Neural progenitor cell (in vitro differentiated cells): Measurements from ENCODE around the gene MYO3A. TPM values are rescaled to one million over a fixed set of nuclear protein-coding genes. Genes with fewer than 3 reads are reported as not detected.

Source experiments
- DNase-seq: peaks from one replicate; pipeline ENCODE4 v3.0.0-alpha.2; 2016; ENCODE audit warnings: low spot score
- H2AFZ ChIP-seq: fragments of 200-600 bp; sonication (generic); replicated peaks from 2 replicates; pipeline ENCODE4 v1.6.1; 2016; ENCODE audit warnings: antibody characterized with exemption
- H3F3A ChIP-seq: fragments of 200-600 bp; sonication (generic); 2 replicates; pipeline ENCODE4 v1.6.1; 2016; ENCODE audit warnings: antibody characterized with exemption, low read depth
- H3K27ac ChIP-seq: fragments of 200-600 bp; sonication (generic); 2 replicates; pipeline ENCODE4 v1.5.1; 2016; ENCODE audit warnings: mild to moderate bottlenecking
- H3K27me3 ChIP-seq: fragments of 200-600 bp; sonication (generic); 2 replicates; pipeline ENCODE4 v1.6.1; 2016; ENCODE audit warnings: mild to moderate bottlenecking, moderate library complexity
- H3K36me3 ChIP-seq: fragments of 200-600 bp; sonication (generic); 2 replicates; pipeline ENCODE4 v1.5.1; 2016
- H3K4me1 ChIP-seq: fragments of 200-600 bp; sonication (generic); 2 replicates; pipeline ENCODE4 v1.6.1; 2016; ENCODE audit warnings: mixed run types
- H3K4me2 ChIP-seq: fragments of 200-600 bp; sonication (generic); 2 replicates; pipeline ENCODE4 v1.6.1; 2016
- H3K4me3 ChIP-seq: fragments of 200-600 bp; sonication (generic); 2 replicates; pipeline ENCODE4 v1.5.1; 2016
- H3K79me2 ChIP-seq: fragments of 200-600 bp; sonication (generic); 2 replicates; pipeline ENCODE4 v1.6.1; 2016; ENCODE audit warnings: low read depth
- H3K9ac ChIP-seq: fragments of 200-600 bp; sonication (generic); 2 replicates; pipeline ENCODE4 v1.6.1; 2016
- H3K9me3 ChIP-seq: fragments of 200-600 bp; sonication (generic); 2 replicates; pipeline ENCODE4 v1.5.1; 2016; ENCODE audit warnings: low read depth
- H4K20me1 ChIP-seq: fragments of 200-600 bp; sonication (generic); 2 replicates; pipeline ENCODE4 v1.6.1; 2016; ENCODE audit warnings: low read depth
- H3K27ac Mint-ChIP-seq: 3 replicates; pipeline ENCODE4 v1.8.0; 2021; ENCODE audit warnings: mixed read lengths
- H3K27me3 Mint-ChIP-seq: 2 replicates; pipeline ENCODE4 v1.8.0; 2022; ENCODE audit warnings: low read depth, mild to moderate bottlenecking, inconsistent platforms, moderate library complexity, mixed read lengths; ENCODE audit not compliant: insufficient read depth
- H3K36me3 Mint-ChIP-seq: 3 replicates; pipeline ENCODE4 v1.8.0; 2021; ENCODE audit warnings: mixed read lengths
- H3K4me1 Mint-ChIP-seq: 3 replicates; pipeline ENCODE4 v1.8.0; 2021; ENCODE audit warnings: mixed read lengths
- H3K4me3 Mint-ChIP-seq: 3 replicates; pipeline ENCODE4 v1.8.0; 2021; ENCODE audit warnings: mild to moderate bottlenecking, moderate library complexity, mixed read lengths
- H3K9me3 Mint-ChIP-seq: 3 replicates; pipeline ENCODE4 v1.8.0; 2020; ENCODE audit warnings: mixed read lengths
- EZH2 ChIP-seq: fragments of 200-600 bp; sonication (generic); IDR thresholded peaks from 2 replicates; pipeline ENCODE4 v1.6.1; 2017; ENCODE audit warnings: antibody characterized with exemption, mild to moderate bottlenecking, moderate library complexity
- EZH2phosphoT487 ChIP-seq: fragments of 200-600 bp; sonication (generic); IDR thresholded peaks from 2 replicates; pipeline ENCODE4 v1.6.1; 2017; ENCODE audit warnings: antibody characterized with exemption
- total RNA-seq: library from RNA; depleted of rRNA; stranded (reverse); fragments of >200 nt; gene quantifications from 2 replicates; pipeline ENCODE4 v1.2.3, GENCODE V29; 2015; ENCODE audit warnings: low replicate concordance
- TF ChIP-seq, protein P1 (sequence below): fragments of 200-600 bp; sonication (generic); IDR thresholded peaks from 2 replicates; pipeline ENCODE4 v1.5.1; 2017; ENCODE audit warnings: antibody characterized with exemption, mild to moderate bottlenecking

Gene MYO3A
- total RNA-seq, 1 donor from 2014 or later: 0.09 TPM

DNA sequence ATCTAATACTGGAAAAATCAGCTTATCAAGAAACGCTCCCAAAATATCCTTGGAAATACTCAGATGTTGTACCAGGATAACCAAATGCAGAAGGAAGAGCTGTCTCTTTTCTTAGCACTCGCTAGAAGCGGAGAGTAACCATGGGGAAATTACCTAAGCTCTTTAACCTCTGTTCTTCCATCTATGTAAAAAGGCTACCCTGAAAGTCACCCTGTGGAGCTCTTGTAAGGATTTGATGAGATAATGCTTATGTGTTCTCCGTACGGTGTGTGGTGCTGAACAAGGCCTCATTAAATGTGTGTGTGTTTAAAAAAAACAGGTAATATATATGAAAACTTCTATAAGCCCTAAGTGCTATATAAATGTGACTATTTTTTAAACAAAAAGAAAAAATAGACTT is 38.2 kb upstream of the MYO3A start:
- no peak for TF ChIP-seq EZH2
- TF ChIP-seq, protein P1, sequence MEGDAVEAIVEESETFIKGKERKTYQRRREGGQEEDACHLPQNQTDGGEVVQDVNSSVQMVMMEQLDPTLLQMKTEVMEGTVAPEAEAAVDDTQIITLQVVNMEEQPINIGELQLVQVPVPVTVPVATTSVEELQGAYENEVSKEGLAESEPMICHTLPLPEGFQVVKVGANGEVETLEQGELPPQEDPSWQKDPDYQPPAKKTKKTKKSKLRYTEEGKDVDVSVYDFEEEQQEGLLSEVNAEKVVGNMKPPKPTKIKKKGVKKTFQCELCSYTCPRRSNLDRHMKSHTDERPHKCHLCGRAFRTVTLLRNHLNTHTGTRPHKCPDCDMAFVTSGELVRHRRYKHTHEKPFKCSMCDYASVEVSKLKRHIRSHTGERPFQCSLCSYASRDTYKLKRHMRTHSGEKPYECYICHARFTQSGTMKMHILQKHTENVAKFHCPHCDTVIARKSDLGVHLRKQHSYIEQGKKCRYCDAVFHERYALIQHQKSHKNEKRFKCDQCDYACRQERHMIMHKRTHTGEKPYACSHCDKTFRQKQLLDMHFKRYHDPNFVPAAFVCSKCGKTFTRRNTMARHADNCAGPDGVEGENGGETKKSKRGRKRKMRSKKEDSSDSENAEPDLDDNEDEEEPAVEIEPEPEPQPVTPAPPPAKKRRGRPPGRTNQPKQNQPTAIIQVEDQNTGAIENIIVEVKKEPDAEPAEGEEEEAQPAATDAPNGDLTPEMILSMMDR: no peak
- no peak for TF ChIP-seq EZH2phosphoT487
- Mint-ChIP-seq H3K36me3 (no peaks in the 10 kb centered on the region), H3K27ac (no peak overlapping the region), H3K27me3 (peaks cover 8% of the 10 kb centered on the region), H3K9me3 (peaks cover 16% of the 10 kb centered on the region), H3K4me1 (peaks cover 21% of the 10 kb centered on the region), H3K4me3 (no peak overlapping the region)
- peaks cover 6% of the 10 kb centered on the region for H3F3A ChIP-seq
- peak; percentile 67 for DNase-seq
- H3K36me3 ChIP-seq: no peaks in the 10 kb centered on the region
- H3K4me1 ChIP-seq: peaks cover 33% of the 10 kb centered on the region
- peak overlapping the region; percentile 26 for H3K4me2 ChIP-seq
- H3K9ac ChIP-seq: no peak overlapping the region
- peaks cover 12% of the 10 kb centered on the region for H4K20me1 ChIP-seq
- no peaks in the 10 kb centered on the region for H3K79me2 ChIP-seq
- no peaks in the 10 kb centered on the region for H3K9me3 ChIP-seq
- H3K27ac ChIP-seq: no peak overlapping the region
- no peak overlapping the region for H2AFZ ChIP-seq
- H3K27me3 ChIP-seq: peaks cover 57% of the 10 kb centered on the region
- peak overlapping the region; percentile 0 for H3K4me3 ChIP-seq

DNA sequence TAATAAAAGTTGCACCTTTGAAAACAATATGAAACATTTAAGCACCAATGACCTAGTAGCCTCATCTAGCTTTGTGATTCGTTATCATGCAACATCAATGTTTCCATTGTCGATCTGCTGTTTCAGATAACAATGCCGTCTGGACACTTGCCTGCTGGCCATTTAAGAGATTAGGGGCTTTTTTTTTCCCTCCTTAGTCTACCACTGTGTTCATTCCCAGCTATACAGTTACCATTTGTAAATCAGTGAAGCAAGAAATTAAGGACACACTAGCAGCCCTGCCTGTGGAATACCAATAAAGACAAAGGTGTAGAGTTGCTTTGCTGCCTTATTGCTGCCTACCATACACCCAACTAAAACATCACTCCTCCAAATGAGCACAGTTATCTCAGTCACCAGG is 37.6 kb upstream of the MYO3A start:
- peaks cover 8% of the 10 kb centered on the region for H3K27me3 Mint-ChIP-seq
- Histone ChIP-seq H3K4me1 (peaks cover 33% of the 10 kb centered on the region), H3K79me2 (no peaks in the 10 kb centered on the region), H3F3A (peaks cover 6% of the 10 kb centered on the region), H3K4me3 (peak overlapping the region; percentile 0), H2AFZ (no peak overlapping the region), H4K20me1 (peaks cover 12% of the 10 kb centered on the region), H3K27me3 (peaks cover 59% of the 10 kb centered on the region), H3K27ac (no peak overlapping the region), H3K9me3 (no peaks in the 10 kb centered on the region), H3K9ac (no peak overlapping the region), H3K4me2 (peak overlapping the region; percentile 26), H3K36me3 (no peaks in the 10 kb centered on the region)
- peaks cover 15% of the 10 kb centered on the region for H3K9me3 Mint-ChIP-seq
- H3K27ac Mint-ChIP-seq: no peak overlapping the region
- H3K4me3 Mint-ChIP-seq: no peak overlapping the region
- peaks cover 21% of the 10 kb centered on the region for H3K4me1 Mint-ChIP-seq
- DNase-seq: peak; percentile 70
- H3K36me3 Mint-ChIP-seq: no peaks in the 10 kb centered on the region
- TF ChIP-seq EZH2 (no peak), EZH2phosphoT487 (peak; percentile 94)
- TF ChIP-seq, protein P1: no peak

DNA sequence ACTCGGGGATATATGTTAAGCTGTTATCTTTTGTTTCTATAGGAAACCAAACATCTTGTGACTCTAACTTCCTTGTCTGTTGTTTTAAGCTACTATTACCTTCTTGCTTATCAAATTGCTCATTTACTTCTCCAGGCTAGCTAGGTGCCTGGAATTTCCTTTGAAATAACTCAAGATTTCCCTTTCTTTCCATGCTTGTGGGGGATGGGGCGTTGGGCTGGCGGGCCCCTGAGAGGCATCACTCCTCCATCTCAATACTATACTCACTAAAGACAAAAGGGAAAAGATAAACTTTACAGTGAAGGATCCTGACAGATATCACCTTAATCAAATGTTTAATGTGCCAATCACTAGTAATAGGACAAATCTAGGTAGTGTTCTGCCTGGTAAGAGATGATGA is 34.7 kb upstream of the MYO3A start:
- H3K4me1 ChIP-seq: peaks cover 33% of the 10 kb centered on the region
- TF ChIP-seq, protein P1: no peak
- TF ChIP-seq EZH2phosphoT487: no peak
- no peaks in the 10 kb centered on the region for H3K36me3 Mint-ChIP-seq
- no peaks in the 10 kb centered on the region for H3K36me3 ChIP-seq
- no peak overlapping the region for H3K4me3 Mint-ChIP-seq
- no peak for DNase-seq
- H3K4me1 Mint-ChIP-seq: peaks cover 21% of the 10 kb centered on the region
- peaks cover 2% of the 10 kb centered on the region for H3K9me3 Mint-ChIP-seq
- no peak overlapping the region for H3K27ac ChIP-seq
- no peak overlapping the region for H3K4me2 ChIP-seq
- H3K27me3 ChIP-seq: peaks cover 45% of the 10 kb centered on the region
- no peak overlapping the region for H3K4me3 ChIP-seq
- H3K27me3 Mint-ChIP-seq: peaks cover 8% of the 10 kb centered on the region
- H3K79me2 ChIP-seq: no peaks in the 10 kb centered on the region
- H3K27ac Mint-ChIP-seq: no peak overlapping the region
- no peak overlapping the region for H3K9ac ChIP-seq
- peaks cover 12% of the 10 kb centered on the region for H4K20me1 ChIP-seq
- H3K9me3 ChIP-seq: no peaks in the 10 kb centered on the region
- no peak overlapping the region for H2AFZ ChIP-seq
- peaks cover 6% of the 10 kb centered on the region for H3F3A ChIP-seq

DNA sequence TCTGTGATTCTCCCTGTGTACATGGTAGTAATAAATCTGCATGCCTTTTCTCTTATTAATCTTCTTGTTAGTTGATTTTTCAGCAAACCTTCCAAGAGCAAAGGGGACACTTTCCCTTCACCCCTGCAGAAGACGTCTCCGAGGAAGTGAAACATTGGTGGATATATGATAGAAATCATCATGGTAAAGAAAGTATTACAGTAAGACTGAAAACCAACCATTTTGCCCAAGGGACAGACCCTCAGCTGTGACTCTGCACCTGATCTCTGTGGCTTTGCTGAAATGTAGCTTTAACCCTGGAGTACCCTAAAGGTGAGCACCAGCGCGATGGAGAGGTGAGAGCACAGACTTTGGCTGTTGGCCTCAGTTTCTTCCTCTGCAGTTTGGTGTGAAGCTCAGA is 32.8 kb upstream of the MYO3A start:
- Histone ChIP-seq H4K20me1 (peaks cover 2% of the 10 kb centered on the region), H3F3A (no peaks in the 10 kb centered on the region), H3K4me2 (no peak overlapping the region), H3K36me3 (no peaks in the 10 kb centered on the region), H3K4me1 (peaks cover 23% of the 10 kb centered on the region), H3K27me3 (peaks cover 30% of the 10 kb centered on the region), H3K9me3 (no peaks in the 10 kb centered on the region), H3K27ac (no peak overlapping the region), H2AFZ (no peak overlapping the region), H3K4me3 (no peak overlapping the region), H3K79me2 (no peaks in the 10 kb centered on the region), H3K9ac (no peak overlapping the region)
- TF ChIP-seq, protein P1: no peak
- TF ChIP-seq EZH2: no peak
- TF ChIP-seq EZH2phosphoT487: no peak
- H3K4me3 Mint-ChIP-seq: no peak overlapping the region
- H3K27ac Mint-ChIP-seq: no peak overlapping the region
- no peaks in the 10 kb centered on the region for H3K9me3 Mint-ChIP-seq
- peaks cover 2% of the 10 kb centered on the region for H3K27me3 Mint-ChIP-seq
- DNase-seq: no peak
- H3K4me1 Mint-ChIP-seq: peaks cover 11% of the 10 kb centered on the region
- no peaks in the 10 kb centered on the region for H3K36me3 Mint-ChIP-seq
